ENCODE data around the gene RUNX3. TPM values are rescaled to one million over a fixed set of nuclear protein-coding genes. Genes with fewer than 3 reads are reported as not detected.

RUNX3 gene
- total and polyA plus RNA-seq, 9 donors: 0.23 to 1.9 (median 0.83) TPM

- no peak overlapping the region for H3K4me3 ChIP-seq
- H3K36me3 ChIP-seq: no peaks in the 10 kb centered on the region
- H3K27ac ChIP-seq: no peak overlapping the region
- no peaks in the 10 kb centered on the region for H3K4me1 ChIP-seq (ENCODE audit: insufficient read depth)
- no peaks in the 10 kb centered on the region for H3K27me3 ChIP-seq
- DNase-seq: no peak
- intact Hi-C loops (cut with DNase I): no loop called here
- TF ChIP-seq, protein P1, sequence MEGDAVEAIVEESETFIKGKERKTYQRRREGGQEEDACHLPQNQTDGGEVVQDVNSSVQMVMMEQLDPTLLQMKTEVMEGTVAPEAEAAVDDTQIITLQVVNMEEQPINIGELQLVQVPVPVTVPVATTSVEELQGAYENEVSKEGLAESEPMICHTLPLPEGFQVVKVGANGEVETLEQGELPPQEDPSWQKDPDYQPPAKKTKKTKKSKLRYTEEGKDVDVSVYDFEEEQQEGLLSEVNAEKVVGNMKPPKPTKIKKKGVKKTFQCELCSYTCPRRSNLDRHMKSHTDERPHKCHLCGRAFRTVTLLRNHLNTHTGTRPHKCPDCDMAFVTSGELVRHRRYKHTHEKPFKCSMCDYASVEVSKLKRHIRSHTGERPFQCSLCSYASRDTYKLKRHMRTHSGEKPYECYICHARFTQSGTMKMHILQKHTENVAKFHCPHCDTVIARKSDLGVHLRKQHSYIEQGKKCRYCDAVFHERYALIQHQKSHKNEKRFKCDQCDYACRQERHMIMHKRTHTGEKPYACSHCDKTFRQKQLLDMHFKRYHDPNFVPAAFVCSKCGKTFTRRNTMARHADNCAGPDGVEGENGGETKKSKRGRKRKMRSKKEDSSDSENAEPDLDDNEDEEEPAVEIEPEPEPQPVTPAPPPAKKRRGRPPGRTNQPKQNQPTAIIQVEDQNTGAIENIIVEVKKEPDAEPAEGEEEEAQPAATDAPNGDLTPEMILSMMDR (IDR thresholded peaks at IDR 0.05): no peak
- TF ChIP-seq EP300 (IDR thresholded peaks at IDR 0.05) (no peak), POLR2A (IDR thresholded peaks at IDR 0.05) (no peak)
- no peaks in the 10 kb centered on the region for H3K9me3 ChIP-seq
- WGBS, 3 donors: 6 to 8% (median 8%) methylated on average over 57 to 63 of the region's 63 CpGs
Measured at GRCh38 chr1:24931468-24932231, 1.6 kb upstream of the RUNX3 start.

DNA sequence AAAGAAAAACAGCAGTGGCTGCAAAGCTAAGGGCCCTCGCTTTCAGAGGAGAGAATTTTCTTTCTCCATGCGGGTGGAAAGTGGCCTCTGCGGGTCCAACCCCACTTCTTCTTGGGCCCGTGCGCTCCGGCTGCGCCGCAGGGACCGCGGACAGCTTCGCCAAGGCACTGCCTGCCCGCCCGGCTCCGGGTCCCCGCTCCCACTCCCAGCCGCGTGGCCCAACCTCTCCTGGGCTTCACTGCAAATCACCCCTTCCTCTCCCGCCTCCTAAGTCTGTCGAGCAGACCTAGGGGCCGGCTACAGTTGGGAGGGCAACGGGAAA, 1.0 kb upstream of the RUNX3 start:
- TF ChIP-seq, protein P1 (IDR thresholded peaks at IDR 0.05): no peak
- Histone ChIP-seq H3K36me3 (no peaks in the 10 kb centered on the region), H3K4me3 (no peak overlapping the region), H3K9me3 (no peaks in the 10 kb centered on the region), H3K4me1 (ENCODE audit: insufficient read depth) (no peaks in the 10 kb centered on the region), H3K27ac (no peak overlapping the region), H3K27me3 (no peaks in the 10 kb centered on the region)
- intact Hi-C loops (cut with DNase I): no loop called here
- DNase-seq: no peak
- WGBS, 3 donors: 6 to 14% (median 8%) methylated on average over 21 of the region's 21 CpGs

GRCh38 chr1:24929398-24930259, 447 bp downstream of the RUNX3 start:
- no peak for DNase-seq
- H3K27me3 ChIP-seq: no peaks in the 10 kb centered on the region
- 2 to 4% (median 2%) methylated on average over 30 to 129 of the region's 129 CpGs for WGBS, 3 donors
- H3K27ac ChIP-seq: no peak overlapping the region
- intact Hi-C loops (cut with DNase I): no loop called here
- TF ChIP-seq EP300 (IDR thresholded peaks at IDR 0.05) (no peak), POLR2A (IDR thresholded peaks at IDR 0.05) (no peak)
- TF ChIP-seq, protein P1 (IDR thresholded peaks at IDR 0.05): no peak
- no peaks in the 10 kb centered on the region for H3K9me3 ChIP-seq
- H3K36me3 ChIP-seq: no peaks in the 10 kb centered on the region
- no peaks in the 10 kb centered on the region for H3K4me1 ChIP-seq (ENCODE audit: insufficient read depth)
- H3K4me3 ChIP-seq: peak overlapping the region; percentile 8

DNA sequence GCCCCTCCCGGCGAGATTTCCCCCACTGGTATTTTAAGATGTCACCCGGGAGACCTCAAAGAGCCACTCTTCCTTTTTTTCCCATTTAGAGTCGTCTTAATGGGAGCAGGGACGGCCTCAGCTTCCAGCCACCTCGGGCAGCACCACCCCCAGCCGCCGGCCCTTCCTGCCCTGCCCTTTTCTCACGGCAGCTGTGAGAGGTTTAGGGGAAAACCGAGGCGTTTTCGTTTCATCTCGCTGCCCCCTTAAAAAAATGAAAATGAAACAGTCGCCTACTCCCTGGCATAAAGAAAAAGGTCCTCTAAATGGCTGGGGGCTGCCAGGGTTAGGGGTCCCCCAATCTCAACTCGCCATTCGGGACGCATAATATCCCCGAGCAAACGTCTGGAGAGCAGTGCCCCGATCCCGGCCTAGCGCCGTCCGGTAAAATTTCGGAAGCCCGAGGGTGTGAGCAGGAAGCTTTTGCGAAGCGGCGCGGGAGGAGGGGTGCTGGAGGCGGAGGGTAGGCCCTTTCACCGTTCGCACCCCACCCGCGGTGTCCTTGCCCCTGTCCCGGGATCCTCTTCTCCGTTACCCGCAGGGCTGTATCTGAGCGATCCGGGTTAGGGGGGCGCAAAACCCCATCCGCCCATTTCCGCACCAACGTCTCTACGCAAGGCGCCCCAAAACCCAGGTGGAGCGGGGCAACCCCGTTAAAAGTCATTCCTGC, 1.2 kb downstream of the RUNX3 start:
- Histone ChIP-seq H3K36me3 (no peaks in the 10 kb centered on the region), H3K4me1 (ENCODE audit: insufficient read depth) (no peaks in the 10 kb centered on the region), H3K9me3 (no peaks in the 10 kb centered on the region), H3K4me3 (peak overlapping the region; percentile 8), H3K27ac (no peak overlapping the region), H3K27me3 (no peaks in the 10 kb centered on the region)
- 6 to 10% (median 7%) methylated on average over 48 of the region's 48 CpGs for WGBS, 3 donors
- intact Hi-C loops (cut with DNase I): no loop called here
- no peak for DNase-seq
- TF ChIP-seq EP300 (IDR thresholded peaks at IDR 0.05) (no peak), POLR2A (IDR thresholded peaks at IDR 0.05) (no peak)
- TF ChIP-seq, protein P1 (IDR thresholded peaks at IDR 0.05): no peak
